GM21529 (cell line): ENCODE data around the gene CGREF1.

Experiments used
- ATAC-seq: cut with Tn5 transposase; IDR thresholded peaks from one replicate; pipeline ENCODE4 v1.9.1; 2021; ENCODE audit not compliant: unreplicated experiment

Gene CGREF1

DNA sequence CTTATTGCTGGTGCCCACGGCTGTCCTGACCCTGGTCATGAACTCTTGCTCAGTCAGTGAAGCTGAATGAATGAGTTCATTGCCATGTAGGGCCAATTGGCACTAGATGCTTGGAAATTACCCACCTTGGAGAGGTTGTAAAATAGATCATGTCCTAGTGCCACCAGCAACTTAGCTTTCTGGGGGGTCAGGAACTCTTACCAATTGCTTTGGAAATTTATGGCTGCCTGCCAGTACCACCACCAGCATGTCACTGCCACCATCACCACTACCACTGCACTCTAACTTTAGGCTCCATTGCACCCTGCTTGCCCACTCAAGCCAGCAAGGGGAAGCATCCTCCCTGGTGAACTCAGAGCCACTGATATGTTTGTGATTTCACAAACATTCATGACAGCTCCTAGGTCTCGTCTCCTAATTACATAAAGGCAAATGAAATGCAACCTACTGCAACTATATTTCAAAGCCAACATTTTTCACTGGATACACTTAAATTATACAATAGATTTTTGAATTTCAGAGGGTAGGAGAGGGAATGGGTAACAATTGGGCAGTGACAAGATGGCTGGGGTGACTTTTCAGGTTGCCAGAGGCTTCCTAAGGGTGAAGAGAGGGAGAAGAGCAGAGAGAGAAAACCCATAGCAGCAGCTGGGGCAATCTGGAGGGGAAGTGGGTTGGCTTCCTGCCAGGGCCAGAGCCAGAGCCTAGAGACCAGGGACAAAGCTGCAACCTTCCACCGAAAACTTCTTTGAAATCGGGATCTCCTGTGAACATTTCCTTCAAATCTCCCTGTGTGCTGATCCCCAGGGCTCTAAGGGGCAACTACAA lies 44.0 kb downstream of the CGREF1 start:
- ATAC-seq: no peak

DNA sequence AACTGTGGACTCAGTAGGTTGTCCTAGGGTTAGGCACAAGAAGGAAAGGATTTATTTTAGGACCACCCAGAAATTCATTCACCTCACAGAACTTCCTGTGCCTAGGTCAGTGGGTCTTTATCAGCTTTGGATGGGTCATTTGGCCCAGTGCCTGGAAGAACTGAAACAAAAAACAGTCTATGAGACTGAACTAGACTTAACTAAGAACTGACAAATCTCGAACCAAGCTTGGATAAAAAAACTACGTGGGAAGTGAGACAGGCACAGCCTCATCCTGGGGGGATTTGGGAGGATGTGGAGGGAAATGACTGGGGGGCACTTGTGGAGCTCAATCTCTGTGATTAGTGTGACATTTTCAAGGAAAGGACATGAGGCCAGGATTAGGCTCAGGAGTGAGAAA lies 45.1 kb downstream of the CGREF1 start:
- no peak for ATAC-seq

DNA sequence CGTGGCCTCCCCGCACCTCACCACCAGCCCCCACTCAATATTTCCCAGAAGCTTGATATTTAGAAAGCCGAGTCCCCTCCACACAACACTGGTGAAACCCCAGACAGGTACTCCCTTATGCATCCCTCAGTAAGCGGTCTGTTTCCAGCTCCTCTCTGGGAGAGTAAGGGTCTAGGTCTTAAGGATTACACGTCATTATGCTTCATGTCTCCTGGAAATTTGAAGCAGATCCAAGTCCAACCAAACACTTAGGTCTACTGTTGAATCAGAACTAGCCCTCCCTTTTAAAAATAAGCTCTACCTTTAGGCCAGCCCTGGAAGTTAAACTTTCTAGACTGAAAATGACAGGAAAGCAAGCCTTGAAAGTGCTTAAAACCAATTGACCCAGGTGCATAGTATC lies 46.0 kb downstream of the CGREF1 start:
- no peak for ATAC-seq

DNA sequence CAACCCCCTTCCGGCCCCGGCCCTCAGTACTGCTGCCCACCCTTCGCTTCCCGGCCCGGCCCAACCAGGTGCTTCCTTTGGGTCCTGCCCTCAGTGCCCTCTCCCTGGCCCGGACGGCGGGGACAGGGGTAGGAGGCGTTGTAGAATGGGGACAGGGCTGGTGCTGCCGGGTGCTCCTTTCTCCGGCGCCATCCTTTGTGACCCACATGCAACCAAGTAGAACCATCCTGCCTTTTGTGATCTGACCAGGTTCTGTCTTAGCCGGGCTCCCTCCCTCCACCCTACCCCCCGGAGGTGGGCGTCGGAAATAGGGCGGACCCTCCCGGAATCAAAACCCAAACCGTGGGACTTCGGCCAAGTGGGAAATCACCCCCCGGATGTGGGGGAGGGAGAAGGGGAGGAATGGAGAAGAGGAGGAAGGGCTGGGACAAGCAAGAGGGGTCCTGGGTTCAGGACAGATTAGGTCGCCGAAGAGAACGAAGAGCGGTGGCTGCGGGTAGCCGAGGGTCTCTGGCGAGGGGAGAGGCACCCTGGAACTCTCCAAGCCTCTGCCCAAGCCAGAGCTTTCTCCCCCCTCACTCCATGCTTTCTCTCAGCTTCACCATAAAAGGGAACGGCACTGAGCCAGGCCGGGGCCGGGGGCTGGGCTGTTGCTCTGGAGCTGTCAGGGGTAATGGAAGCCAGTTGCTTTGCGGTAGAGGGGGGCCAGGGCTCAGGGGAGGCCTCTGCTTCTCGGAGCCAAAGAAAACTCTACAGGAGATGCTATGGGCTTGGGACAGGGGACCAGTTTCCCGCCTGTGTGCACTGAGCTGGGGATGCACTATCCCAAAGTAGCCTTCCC lies 46.7 kb downstream of the CGREF1 start:
- ATAC-seq: no peak

DNA sequence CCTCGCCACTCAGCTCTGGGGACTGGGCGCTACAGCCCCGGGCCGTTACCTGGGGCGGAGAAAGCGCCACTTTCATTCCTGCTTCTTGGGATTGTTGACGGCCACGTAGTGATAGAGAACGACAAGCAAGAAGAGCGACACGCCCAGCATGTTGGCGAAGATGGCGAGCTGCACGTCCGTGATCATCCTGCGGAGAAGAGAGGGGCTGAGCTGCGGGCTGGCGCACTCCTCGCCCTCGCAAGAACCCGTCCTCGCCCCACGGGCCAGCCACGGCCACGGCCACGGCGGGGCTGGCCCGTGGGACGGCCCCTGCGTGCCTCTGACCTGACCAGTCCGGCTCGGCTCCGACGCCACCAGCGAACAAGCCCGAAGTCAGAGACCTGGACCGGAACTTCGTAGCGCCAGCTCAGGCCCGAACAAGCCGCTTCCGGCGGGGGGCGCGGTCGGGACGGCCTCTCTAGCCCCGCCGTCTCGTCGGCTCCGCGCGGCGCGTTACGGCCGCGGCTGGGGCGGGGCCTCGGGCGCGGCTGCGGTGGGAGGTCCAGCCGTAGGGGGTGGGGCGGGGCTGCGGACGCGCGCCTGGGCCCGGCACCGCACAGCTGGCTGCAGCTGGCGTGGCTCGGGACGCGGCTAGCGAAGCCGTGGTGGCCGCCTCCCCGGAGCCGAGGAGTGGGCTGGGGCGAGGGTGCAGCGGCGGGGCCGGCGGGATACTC lies 47.5 kb downstream of the CGREF1 start, which contains the start of gene OST4:
TSS of gene OST4 (minus strand) at position 378 of the 713 bp plus-strand sequence.
- ATAC-seq: peak; percentile 79

DNA sequence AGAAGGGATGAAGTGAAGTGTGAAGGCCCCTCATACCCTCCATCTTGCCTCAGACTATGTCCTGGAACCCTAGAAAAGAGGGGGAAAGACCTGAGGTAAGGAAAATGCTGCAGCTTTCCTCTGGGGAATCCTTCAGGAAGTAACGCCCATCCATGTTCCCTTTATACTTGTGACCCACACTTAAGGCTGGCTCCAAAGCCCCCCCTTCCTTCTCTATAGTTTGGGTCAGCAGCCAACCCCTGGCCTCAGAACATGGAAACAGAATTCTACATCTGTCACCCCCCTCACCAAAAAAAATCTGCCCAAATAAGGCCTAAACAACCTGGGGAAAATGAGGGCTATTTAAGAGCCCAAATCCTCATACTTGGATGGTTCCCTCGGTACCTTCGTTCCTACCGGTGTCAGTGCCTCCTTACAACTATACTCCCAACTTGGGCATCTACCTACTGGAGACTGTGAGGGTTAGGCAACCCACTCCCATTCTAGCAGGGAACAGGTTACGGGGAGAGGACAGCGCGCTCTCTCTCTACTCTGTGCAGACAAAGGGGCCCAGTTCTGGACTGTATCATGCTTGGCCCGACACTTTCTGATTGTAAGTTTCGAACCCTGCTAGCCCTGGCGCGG lies 48.2 kb downstream of the CGREF1 start:
- ATAC-seq: no peak

DNA sequence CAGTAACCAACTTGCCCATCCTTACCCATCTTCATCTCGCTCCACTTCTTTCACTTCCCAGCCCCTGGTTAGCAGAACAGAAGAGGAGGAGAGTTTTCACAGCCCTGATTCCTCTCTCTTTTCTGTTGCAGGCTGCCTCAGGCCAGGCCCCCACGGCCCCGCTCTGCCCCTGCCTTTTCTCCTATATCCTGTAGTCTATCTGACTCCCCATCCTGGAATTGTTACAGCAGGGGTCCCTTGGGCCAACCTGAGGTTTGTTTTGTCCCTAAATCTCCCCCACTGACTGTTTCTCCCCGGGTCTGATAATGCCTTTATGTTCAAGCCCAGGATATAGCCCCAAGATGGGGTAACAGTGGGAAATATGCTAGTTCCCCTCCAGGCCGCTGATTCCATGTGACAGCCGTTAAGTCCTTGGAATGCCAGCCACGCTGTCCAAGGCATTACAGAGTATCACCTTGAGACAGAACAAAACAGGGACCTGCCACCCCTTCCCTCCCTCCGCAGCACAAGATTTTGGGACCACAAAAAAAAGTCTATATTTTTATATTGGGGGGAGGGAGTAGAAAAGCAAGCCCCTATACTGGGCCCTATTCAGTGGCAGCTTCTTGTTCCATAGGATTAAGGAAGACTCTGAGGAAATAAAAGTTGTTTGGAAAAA lies 48.8 kb downstream of the CGREF1 start:
- no peak for ATAC-seq

DNA sequence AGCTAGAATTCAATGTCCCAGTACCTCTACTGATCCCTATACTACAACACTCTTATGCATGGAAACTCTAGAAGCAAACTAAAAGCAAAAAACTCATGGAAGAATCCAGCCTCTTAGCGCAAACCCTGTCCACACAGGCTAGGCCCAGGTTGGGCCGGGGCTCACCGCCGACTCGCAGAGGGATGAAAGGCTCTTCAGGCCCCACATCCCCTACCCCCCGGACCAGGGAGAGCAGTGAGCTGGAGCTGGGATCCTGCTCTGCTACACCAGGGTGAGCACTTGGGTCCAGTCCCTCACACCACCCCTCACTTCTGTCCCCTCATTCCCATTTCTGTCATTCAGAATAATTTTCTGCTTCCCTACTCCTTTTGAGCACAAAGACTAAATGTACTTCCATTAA lies 49.5 kb downstream of the CGREF1 start:
- ATAC-seq: no peak

DNA sequence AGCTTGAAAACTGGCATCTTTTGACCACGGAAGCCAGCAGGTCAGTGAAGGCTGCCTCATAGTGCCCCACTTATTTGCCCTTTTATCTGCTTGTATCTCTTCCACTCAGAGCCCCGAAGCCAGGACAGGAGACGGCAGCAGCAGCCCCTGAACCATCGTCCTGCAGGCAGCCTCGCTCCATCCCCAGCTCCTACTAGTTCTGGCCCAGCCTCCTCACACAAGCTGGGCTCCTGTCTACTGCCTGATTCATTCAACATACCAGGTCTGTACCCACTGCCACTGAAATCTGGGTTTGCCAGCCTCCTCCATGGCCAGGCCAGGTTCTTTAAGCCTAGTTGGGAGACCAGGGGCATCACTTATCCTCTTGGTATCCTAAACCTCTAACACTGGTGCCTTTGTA lies 51.5 kb downstream of the CGREF1 start:
- no peak for ATAC-seq

DNA sequence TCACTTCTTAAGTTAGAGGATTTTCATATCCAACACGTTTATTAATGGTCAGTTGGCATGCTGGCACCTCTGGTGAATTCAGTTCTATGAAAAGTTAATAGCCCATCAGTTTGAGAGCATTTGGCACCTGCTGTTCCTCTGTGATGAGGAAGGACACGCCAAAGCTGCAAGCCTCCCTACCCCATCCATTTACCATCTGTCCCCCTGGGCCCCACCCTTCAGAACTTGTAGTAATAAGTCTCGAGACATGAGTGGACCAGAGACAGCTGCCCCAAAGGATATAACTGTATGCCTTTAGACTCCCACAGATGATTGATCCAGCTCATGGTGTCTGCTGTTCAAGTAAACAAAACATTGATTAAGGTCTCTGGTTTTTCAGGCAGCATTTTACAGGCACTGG lies 53.8 kb downstream of the CGREF1 start:
- ATAC-seq: no peak

DNA sequence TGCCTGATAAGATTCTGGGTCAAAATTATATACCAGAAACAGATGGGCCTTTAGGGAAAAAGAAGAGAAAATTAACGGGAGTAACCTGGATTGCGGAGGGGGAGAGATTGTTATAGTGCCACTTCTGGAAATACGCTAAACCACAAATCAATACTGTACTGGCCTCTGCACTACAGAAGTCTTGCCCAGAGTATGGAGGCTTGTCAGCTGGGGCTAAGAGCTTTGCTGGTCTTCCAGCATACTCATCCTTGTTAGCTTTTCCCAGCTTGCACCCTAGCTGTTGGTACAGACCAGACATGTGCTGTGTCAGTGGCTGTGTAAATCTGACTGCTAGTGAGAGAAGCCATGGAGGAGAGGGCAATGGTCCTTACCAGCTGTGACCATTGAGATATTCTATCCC lies 58.6 kb downstream of the CGREF1 start:
- ATAC-seq: no peak

DNA sequence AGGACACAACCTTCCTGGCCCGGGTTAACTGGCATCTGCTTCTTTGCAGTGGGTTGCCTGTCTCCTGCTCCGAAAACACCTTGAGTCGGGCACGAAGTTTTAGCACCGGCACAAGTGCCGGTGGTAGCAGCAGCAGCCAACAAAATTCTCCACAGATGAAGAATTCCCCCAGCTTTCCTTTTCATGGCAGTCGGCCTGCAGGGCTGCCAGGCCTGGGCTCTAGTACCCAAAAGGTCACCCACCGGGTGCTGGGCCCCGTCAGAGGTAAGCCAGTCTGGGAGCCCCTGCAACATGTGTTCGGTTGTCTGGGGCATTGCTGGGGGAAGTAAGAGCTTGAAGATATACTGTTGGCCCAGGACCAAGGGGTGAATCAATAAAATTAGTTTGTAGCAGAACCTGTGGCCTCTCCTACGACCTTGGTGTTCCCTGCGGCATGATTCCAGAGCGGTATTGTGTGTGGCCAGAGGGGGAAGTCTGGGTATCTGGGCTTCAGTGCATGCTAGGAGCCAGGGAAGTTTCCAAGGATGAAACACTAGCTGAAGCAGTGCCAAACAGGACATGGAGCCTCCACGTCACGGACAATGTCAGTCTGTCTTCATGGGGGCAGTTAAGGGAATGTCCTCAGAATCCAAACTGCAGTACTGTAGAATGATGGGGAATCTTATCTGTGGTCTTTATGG lies 59.6 kb downstream of the CGREF1 start:
- no peak for ATAC-seq

DNA sequence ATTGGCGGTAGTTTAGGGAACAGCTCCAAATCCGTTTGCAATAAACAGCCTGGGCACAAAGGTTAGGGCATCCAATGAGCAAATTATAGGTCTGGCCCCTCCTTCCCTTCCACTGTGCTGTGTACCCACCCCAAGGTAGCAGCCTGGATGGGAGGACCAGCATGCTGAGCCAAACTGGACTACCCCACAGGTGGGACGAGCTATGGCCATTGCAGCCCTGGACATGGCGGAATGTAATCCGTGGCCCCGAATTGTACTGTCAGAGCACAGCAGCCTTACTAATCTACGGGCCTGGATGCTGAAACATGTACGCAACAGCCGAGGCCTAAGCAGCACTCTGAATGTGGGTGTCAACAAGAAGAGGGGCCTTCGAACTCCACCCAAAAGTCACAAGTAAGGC lies 60.7 kb downstream of the CGREF1 start:
- no peak for ATAC-seq

DNA sequence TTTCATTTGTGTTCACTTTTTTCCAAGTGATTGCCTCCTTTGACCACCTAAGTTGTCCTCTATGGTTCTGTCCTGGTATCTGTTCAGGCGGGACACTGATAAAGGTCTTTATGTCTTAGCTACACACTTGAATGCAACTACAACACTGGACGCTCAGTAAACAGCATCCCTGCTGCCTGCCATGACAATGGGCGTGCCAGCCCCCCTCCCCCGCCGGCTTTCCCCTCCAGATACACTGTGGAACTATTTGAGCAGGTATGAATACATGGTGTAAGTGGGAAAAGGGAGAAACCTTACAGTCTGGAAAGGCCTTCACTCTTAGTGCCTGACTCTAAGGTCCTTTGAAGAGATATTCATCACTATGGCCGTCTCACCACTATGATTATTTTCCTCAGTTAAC lies 61.7 kb downstream of the CGREF1 start:
- no peak for ATAC-seq

DNA sequence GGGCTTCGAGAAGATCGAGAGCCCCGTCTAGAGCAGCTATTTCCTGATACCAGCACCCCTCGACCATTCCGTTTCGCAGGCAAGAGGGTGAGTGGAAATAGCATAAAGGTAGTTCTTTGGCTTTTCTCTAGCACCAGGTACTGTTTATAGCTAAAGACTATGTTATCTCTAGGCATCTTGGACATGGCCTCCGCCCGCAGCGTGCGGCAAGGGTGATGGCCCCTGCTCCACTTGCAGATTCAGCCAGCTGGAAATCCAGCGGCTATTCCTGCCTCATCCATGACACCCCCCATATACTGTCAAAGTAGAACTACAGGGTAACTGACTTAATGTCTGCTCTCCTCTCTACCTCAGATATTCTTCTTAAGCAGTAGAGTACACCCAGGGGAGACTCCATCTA lies 64.2 kb downstream of the CGREF1 start:
- no peak for ATAC-seq

DNA sequence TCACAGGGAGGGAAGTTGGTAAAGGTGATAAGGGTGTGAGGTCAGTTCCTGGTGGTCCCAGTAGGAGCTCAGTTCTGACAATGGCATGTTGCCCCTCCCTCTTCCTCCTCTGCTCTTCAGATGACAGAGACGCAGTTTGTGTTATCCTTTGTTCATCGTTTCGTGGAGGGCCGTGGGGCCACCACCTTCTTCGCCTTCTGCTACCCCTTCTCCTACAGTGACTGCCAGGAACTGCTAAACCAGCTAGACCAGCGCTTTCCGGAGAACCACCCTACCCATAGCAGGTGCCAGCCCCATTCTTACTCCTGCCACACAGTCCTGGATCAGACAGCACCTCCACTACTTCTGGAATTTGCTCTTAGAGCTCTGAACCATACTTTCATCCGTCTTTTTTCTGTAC lies 65.2 kb downstream of the CGREF1 start:
- ATAC-seq: no peak

DNA sequence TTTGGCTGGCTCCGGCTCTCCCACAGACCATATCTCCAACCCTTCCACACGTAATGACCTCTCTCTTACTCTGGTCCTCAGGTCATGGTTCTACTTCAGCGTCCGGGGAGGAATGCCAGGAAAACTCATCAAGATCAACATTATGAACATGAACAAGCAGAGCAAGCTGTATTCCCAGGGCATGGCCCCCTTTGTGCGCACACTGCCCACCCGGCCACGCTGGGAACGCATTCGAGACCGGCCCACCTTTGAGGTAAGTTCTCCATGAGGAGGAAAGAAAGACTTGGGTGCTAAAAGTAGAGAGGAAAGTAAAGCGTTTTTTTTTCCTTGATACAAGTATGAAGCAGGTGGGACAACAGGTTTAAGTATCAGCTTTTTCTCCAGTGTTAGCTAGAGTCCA lies 65.6 kb downstream of the CGREF1 start:
- no peak for ATAC-seq

DNA sequence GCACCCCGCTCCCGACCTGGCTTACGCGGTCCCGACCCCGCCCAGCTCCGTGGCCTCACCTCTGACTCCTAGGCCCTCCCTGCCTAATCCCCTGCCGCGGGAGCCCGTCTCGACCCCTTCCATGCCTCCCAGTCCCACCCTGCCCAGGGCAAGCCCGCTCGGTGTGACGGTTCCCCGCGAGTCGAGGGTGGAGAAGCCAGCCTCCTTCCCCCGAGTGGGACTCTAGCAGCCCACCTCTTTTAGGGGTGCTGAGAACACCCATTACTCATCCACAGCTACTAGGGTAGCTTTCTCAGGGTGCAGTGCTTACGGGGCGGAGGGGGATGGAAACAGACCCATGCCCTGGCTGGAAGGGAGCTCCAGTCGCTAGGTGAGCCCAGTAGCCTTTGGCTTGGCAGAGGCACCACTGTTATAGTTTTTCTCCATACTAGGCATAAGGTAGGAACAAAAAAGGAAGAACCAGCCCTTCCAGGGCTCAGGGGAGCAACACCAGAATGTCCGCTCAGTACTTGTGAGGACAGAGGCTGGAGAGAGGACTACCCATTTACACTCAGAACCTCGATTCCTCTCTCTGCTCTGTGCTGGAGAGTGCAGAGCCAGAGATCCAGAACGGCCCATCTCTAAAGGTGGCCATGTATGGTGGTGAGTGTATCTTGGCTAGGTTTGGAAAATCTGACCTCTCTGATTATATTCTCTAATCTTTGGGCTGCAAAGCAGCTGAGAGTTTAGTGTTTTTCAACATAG lies 66.9 kb downstream of the CGREF1 start:
- ATAC-seq: no peak
